Right lung (tissue), 5 donors: ENCODE measurements around the gene ARSG. TPM values are rescaled to one million over a fixed set of nuclear protein-coding genes. Genes with fewer than 3 reads are reported as not detected.
A peak's percentile ranks its signal among the peaks of the same experiment; 100 is the strongest.

Experiments
- DNase-seq, 2 donors: peaks; one replicate each; pipeline ENCODE4 v3.0.0-alpha.2; 2013
- polyA plus RNA-seq, 5 donors: library from polyadenylated mRNA; unstranded; fragments of 120-200 nt; gene quantifications; one replicate each; pipeline versions ENCODE4 v1.2.1 to v1.2.3, GENCODE V29; 2013; ENCODE audit warnings: inconsistent platforms in 1 of 5, low replicate concordance in 1 of 5; ENCODE audit not compliant: insufficient read length in 5 of 5, insufficient read depth in 1 of 5

The ARSG gene
- polyA plus RNA-seq, 5 donors = 2.4 to 6.4 (median 4.1) TPM

DNA sequence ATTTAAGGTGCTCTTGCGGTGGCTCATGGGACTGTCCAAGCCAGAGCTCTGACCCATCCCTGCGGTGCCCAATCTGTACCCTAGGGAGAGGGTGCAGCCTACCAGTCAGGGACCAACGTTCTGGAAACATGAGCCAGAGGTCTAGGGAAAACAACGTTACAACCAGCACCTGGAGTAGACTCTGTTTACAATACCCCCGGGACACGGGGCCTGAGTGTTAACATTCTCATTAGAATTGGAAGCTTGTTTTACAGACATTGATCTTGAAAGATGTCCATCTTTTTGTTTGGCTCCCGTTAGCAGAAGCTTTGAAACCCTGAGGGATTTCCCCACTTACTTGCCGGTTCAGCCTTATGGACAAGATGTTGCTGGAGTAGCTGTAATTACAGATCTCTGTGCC lies 159.1 kb downstream of the ARSG start:
- no peak for DNase-seq

DNA sequence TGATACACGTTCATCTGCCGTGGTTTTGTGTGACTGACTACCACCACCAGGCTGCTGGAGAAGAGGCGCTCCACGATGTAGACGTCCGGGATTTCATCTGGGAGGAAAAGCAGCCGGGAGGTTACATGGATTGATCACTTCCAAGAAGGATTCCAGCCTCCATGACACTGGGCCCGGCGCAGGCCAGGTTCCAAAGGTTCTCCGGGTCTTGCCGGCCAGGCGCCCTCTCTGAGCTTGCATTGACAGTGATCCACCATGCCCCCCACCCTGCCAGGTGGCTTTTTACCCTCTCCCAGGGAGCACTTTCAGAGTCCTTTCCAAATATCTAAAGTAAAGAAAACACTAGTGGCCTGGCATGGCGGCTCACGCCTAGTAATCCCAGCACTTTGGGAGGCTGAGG lies 159.5 kb downstream of the ARSG start:
- DNase-seq = no peak

DNA sequence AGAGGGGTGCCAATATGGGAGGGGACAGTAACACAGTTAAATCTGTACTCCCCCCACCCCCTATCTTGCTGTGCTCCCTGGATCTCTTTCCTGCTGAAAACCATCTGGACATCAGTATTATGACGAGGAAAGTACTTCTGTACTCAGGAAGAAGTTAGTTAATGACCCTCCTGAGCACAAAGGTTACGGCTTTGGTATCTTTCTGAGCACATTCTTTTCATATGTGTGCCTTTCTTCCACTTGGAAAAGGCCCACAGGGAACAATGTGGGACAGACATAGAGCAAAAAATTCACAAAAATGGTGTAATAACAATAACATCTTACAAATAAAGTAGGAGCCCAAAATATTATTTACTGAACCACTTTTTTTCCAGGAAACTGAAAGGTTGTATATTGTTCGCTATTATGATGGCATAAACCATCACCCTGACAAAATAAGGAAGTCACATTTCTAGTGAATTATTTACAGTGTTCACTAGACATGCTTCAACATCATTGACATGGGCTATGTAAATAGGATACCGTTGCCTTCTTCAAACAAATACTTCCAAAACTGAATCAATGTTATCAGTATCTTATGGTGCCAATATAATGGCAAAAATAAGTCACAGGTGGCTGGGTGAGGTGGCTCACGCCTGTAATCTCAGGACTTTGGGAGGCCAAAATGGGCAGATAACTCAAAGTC lies 160.5 kb downstream of the ARSG start:
- no peak for DNase-seq

DNA sequence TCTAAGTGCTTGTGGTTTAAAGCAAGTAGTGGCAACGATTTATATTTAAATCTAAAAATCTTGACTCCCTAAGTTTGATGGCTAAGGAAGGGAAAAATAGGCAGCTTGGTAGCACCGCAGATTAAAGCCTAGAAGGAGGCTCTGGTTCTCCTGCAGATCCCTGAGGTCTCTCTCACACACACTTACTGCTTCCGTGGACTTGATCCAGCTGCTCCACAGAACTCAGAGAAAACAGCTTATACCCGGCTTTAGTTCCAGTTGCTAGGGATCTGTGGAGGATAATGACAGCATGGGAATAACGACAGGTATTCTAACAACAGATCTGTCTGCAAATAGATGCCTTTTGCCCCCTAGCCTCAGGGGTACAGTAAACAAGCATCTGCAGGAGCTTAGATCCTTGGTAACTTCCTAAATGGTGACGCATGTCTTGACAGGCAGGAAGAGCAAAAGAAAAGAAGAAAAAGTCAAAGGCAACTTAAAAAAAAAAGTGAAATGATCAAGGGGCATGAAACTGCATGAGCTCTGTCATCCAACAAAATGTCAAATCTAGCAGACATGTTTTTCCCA lies 161.5 kb downstream of the ARSG start:
- no peak for DNase-seq

DNA sequence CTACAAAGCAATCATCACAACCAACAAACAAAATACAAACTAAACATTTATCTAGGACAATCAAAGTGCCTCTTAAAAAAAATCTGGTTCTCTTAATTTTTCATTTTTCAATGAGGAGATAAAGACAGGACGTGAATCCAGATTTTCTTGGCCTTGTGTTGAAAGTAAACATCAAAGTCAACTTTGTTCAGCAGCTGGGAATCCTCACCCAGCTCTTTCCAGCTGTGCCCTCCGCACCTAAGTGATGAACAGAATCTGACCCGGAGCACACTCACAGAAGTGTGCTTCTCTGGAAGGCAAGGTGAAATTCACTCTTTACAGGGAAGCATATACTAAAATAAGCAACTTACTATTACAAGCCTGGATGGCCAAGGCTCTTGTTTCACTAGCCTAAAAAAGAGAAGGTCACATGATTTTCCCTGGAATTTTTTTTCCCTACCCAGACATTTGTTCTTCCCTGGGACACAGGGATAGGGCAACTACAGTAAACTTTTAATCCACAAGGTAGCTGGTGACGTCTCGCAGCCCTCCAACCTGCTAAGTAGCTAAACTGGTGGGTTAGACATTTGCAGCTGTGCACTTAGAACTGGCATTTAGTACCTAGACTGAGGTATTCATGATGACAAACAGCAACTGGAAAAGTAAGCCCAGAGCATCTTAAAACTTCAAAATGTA lies 162.8 kb downstream of the ARSG start:
- DNase-seq = no peak

DNA sequence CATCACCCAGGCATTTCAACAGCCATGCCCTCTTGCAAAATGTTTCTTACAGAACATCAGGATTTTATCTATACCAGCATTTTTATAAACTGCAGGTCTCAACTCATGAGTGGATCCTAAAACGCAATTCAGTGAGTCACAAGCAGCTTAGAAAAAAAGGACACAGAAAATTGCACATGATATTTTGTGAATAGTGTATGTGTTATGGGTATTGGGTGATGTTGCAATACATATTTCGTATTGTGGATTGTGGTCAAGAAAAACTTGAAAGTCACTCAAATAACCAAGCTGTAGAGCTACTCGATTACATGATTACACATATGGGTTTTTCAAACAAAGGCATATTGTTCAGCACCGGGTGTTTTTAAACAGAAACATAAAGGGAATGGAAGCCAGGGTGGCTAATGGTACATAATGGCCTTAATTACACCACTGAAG lies 164.6 kb downstream of the ARSG start:
- DNase-seq = peak in 1 of 2 donors; percentile 46

DNA sequence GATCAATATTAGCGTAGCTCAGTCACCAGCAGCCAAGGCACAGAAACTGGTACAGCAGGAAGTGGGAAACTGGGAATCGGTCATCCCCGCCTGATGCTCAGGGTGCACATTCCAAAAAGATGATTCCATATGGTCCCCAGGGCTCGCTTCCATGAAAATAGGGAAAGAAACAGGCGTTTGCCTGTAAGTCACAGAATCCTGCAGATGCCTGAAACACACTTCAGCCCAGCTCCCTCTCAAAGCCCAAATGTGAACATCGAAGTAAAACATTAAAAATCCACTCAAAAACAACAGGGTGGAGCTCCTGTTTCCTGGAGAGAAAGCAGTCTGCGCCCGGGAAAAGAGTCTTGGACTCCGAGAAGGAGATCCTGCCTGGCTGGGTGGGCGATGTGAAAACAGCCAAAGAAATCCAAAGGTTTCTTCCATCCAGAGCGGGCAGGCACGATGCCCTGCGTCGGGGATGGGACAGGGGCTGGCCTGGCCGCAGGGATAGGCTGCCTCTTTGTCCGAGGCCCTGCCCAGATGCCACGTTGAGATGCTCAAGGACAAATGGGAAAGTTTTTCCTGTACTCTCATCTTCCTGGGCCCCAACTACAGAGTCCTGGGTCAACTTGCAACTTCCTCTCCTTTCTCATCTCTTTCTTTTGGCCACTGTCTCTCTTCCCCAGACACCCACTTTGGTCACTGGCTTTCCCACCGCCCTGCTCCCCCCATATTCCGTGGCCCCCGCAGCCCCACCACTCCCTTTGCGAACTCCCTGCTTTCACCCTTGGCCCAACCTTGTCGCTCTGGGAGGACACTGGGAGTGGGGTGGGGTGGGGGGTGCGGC lies 165.3 kb downstream of the ARSG start:
- peak; percentile 55 to 73 for DNase-seq

DNA sequence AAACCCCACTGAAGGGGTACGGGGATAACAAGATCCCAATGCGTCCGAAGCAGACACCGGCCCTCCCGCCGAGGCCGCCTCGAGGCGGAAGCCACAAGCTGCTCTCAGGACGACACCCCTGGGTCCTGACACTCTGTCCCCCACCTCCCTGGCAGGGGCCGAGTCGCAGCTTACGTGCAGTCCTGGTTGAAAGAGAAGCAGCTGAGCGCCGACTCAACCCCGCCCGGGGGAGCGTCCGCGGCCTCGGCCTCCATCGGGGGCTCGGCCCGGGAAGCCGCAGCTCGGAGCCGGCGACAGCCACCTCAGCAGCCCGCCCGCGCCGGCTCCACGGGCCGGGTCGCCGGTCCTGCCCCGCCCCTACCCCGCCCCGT lies 165.9 kb downstream of the ARSG start, which contains the start of gene WIPI1:
Gene WIPI1 (minus strand): TSS at position 329 of the 371 bp plus-strand sequence. CDS start 75 bp downstream, at position 254.
- DNase-seq = peak; percentile 51 to 57

DNA sequence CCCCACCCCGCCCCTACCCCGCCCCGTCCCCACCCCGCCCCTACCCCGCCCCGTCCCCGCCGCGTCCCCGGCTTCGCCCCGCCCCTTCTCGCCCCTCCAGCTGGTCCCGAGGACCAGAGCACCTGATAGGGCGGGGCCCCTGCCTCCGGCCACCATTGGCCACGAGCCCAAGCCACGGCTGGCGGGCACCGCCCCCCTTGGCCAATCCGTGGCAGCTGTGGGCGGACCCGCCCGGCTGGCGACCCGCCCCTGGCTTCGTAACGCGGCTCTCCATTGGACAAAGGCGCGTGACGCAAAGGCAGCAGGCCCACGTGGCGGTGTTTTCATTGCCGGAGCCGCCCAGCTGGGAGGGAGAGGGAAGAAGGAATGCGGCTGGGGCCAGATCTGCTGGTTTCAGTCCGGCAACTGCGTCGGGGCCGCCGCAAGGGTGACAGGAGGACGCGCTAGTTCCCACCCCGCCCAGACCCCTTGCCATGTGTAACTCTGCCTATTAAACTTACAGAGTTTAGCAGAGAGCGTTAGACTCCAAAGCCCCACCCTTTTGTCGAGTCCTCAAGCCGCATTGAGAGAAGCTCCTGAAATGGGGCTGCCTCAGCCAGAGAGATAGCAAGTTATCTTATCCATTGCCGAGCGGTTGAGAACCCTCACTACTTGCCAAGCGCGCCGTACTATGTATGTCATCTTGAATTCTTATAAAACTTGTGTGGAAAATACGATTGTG lies 166.4 kb downstream of the ARSG start:
- peak; percentile 98 to 99 for DNase-seq

DNA sequence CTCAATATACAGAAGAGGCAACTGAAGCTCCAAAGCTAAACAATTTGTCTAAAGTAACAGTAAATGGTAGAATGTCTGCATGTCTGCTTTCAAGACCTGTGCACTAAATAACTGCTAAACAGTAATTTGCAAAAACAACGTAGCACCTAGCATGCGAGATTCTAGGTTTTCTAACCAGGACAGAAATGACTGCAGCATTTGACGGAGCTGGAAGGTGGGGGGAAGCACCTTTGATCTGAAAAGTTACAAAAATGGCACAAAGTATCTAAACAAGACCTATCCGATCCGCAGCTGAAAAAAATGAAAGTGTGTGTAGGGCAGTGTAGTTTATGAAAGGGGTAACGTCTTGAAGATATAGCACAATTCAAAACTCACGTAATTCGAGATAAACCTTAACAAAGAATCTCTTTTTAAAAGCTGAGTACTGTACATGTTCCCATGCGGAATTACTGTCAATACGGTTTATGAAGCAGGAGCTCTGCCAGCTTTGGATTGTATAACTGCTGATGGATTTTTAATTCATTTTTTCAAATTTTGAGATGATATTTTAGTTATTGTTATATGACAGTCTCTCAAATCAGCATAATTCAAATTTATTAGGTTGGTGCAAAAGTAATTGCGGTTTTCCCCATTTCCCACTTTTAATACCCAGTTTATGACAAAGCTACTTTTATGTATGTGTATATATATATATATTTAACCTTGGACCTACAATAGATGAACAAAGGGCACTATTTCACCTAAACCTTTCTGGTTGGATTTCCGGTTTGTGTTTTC lies 167.2 kb downstream of the ARSG start:
- DNase-seq = no peak

DNA sequence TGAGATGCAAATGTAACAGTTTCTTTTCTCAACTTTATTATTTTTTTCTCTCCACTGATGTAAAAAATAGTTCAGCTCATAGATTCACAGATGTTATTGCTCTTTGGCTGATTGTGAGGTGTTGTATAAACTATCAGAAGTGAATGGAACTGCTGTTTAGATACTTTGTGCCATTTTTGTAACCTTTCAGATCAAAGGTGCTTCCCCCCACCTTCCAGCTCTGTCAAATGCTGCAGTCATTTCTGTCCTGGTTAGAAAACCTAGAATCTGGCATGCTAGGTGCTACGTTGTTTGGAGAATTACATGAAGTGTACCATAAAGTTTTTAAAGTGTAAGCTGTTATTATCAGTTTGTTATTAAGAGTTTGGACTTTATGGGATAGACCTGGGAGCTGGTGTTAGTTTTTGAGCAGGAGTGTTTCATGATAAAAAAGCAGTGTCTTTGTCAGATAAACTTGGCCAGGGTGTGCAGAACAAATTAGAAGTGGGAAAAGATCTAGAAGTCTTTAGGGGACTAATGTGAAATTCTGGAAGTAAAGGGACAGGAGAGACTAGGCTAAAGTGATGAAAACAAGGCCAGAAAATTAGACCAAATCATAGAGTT lies 167.8 kb downstream of the ARSG start:
- no peak for DNase-seq

DNA sequence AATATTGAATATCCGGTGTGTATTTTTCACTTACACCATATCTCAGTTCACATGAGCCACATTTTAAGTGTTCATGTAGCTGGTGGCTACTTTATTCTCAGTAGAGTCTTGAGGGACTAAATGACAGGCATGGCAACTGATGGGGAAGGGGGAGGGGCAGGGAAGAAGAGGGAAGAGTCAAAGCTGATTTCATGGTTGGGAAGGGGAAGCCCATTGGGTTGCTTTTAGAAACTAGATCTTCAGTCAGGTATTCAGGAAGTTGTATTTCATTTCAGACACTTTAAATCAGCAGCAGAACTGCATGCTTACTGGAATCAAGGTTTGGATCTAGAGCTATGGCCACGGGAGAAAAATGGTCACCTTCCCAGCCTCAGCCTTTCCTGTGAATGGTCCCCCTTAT lies 168.9 kb downstream of the ARSG start:
- no peak for DNase-seq

DNA sequence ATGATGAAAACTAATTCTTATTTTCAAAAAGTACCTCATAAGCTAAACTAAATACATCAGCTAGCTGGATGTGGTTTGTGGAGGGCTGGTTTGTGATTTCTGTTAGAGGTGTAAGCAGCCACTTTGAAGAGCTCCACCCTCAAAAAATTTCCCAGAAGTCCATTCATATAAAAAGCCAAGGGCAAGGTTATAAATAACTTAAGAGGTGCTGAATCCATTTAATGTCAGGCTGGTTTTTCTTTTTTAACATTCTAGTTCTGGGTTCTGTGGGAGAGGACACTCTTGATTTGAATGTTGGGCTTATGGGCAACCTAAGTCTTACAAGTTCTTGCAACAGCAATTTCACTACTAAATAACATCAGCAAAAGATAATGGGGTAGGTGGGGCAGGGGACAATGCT lies 169.4 kb downstream of the ARSG start:
- no peak for DNase-seq

DNA sequence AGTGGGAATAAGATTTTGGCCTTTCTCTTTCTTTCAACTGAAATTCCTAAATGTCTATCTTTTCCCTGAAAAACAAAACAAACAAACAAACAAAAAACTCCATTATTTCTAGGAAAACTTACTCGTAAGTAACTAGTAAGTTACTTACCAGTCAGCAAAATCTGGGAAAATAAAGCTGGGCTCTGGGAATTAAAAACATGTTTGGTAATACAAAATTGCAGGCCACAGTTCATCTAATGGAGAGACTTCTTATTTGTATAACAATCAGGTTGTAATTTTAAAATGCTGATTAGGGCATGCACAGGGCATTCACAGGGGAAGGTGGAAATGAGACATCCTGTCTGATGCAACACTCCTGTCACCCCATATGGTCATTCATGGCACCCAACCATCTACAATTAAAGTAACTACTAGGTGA lies 169.8 kb downstream of the ARSG start:
- no peak for DNase-seq

DNA sequence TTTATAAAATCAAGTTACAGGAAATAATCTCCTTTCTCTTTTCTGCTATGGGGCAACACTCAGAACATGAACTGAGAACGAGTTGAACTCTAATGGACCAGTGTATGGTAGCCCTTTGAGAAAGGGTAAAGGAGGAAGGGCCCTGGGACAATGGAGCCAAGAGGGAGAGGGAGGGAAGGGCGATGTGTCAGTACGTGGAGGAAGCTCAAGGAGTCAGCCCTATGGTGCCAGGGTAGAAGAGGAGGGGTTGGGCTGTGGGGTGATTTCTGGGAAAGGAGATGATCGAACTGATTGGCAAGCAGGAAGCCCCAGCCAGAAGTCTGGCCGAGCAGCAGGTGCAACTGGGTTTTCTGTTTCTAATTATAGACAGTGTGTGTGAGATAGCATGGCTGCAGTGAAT lies 170.3 kb downstream of the ARSG start:
- DNase-seq = no peak

DNA sequence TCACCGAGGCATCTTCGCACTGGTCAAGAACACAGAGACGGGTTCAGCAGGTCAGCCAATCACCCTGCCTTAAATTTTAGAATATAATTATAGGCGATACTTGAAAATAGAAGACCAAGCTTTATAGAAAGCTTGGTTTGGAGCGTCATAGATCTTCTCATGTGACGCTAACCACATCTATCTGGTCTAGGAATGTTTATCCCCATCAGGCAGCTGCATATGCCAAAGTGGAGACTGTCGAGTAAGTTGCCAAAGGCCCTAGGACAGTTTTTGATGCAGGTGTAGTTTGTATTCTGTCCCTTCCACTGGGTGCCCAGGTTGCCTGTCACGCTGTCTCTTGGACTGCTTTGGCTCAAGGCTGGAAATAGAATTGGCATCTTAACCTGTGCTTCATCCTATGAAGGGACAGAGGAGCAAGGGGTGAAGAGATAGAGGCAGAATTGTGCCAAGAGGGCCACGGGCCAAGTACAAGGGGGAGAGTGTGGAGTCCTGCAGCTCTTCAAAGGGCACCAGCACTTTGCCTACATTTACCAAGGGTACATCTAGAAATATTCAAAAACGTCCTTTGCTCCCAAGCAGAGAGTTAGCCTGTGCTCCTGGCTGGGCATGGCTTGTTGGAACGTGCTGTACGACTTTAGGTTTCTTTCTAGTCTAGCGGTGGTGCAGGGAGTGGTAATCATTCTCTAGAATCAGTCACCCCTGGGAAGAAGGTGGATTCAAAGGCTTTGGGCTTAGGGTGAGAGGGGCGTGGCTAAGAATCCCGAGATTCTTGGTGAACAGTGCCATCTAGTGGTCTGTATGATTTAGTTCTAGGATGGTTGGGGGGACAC lies 171.3 kb downstream of the ARSG start:
- peak; percentile 69 to 80 for DNase-seq

DNA sequence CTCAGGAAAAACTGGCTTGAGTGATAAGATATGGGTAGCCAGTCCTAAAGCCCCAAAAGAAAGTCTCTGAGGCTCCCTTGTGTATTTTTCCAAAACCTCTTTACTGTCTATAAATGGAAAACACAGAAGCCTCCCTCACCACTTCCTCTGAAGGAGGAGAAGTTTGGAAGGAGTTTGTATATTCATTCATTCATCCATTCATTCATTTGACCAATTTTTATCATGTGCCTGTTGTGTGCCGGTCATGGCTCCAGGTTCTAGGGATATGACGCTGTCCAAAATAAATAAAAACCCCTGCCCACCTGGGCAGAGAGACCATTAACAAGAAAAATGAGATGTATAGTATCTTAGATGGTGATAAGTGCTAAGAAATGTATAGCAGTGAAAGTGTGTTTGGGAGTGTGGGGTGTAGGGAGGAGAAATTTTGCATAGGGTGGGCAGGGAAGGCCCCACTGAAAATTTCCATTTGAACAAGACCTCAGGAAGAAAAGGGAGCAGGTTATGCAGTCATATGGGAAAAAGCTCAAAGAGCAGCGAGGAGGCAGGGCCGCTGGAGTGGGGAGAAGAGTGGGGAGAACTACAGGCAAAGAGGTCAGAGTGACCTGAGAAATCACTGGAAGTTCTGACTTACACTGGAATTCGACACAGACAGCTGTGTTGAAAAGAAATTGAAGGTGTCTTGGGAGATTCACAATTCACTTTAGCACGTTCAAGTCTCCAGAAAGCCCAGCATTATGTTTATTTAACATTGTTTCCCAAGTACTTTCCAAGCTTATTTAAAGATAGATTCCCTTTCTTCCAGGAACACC lies 172.1 kb downstream of the ARSG start:
- no peak for DNase-seq

DNA sequence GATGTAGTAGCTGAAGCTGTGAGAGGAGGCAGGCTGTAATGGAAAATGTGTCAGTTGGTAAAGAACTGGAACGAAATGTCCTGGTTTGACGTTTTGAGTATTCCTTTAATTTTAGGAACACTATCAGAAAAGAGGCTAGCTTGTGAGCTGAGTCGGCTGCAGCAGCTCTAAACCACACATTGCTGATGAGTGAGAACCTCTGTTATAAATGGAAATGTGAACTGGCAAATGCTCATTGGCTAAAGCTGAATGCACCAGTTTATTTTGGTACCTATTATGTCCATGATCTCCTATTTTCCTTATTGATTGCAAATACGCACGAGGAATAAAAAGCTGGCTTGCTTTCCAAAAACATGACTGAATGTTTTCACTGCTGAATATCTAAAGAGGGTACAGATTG lies 177.0 kb downstream of the ARSG start:
- DNase-seq = no peak

DNA sequence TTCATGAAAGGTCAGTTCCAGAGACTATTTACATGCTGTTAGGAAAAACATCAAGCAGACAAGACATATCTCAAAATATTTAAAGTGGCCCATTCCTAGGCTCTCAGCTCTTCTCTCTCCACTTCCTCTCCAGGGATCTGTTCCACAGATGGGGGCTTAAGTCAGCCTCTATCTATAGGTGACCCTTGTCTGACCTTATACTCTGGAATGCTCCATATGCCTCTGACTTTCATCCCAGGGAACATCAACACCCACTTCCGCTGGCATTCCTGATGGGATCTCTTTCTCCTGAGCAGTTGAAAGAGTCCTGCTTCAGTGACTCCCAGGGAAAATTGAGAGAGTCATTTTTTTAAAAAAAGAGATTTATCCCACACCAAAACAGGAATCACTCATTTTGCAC lies 177.5 kb downstream of the ARSG start:
- DNase-seq = no peak
